Neutrophil (primary cell): ENCODE measurements around the gene GPBP1.

ENCODE experiments used
- H3K27ac ChIP-seq: fragments of 200-600 bp; sonication (generic); 2 replicates; pipeline ENCODE4 v1.5.1; 2016; ENCODE audit warnings: mild to moderate bottlenecking, moderate library complexity
- H3K27me3 ChIP-seq: fragments of 200-600 bp; sonication (generic); 2 replicates; pipeline ENCODE4 v1.6.0; 2016; ENCODE audit warnings: mild to moderate bottlenecking
- H3K36me3 ChIP-seq: fragments of 200-600 bp; sonication (generic); 2 replicates; pipeline ENCODE4 v1.5.1; 2017
- H3K4me1 ChIP-seq, 2 experiments: fragments of 200-600 bp in 1 of 2; sonication (generic) in 1 of 2; 1 replicate in 1 of 2; 2 replicates in 1 of 2; pipeline versions ENCODE4 v1.5.1 to v1.6.1; 2013 to 2016; ENCODE audit warnings: low read depth in 1 of 2, low read length in 1 of 2, mild to moderate bottlenecking in 1 of 2, moderate library complexity in 1 of 2; ENCODE audit not compliant: control insufficient read depth in 1 of 2, insufficient read depth in 1 of 2
- H3K4me3 ChIP-seq, 2 experiments: fragments of 200-600 bp in 1 of 2; sonication (generic) in 1 of 2; 1 replicate in 1 of 2; 2 replicates in 1 of 2; pipeline ENCODE4 v1.5.1; 2013 to 2016; ENCODE audit warnings: low read depth in 1 of 2, low read length in 1 of 2, mild to moderate bottlenecking in 1 of 2, moderate library complexity in 1 of 2
- H3K9me3 ChIP-seq: fragments of 200-600 bp; sonication (generic); 2 replicates; pipeline ENCODE4 v1.5.1; 2016
- CTCF ChIP-seq: fragments of 200-600 bp; sonication (generic); IDR thresholded peaks from 2 replicates; pipeline ENCODE4 v1.5.1; 2016; ENCODE audit warnings: antibody characterized with exemption

Gene GPBP1

GRCh38 chr5:57292336-57292735, 118.5 kb downstream of the GPBP1 start:
- Histone ChIP-seq H3K4me1 (no peaks in the 10 kb centered on the region), H3K36me3 (no peaks in the 10 kb centered on the region), H3K27ac (no peak overlapping the region), H3K9me3 (no peaks in the 10 kb centered on the region), H3K4me3 (no peak overlapping the region), H3K27me3 (no peaks in the 10 kb centered on the region)
- no peak for TF ChIP-seq CTCF

- TF ChIP-seq CTCF = peak; percentile 59
- Histone ChIP-seq H3K4me1 (peaks cover 12 to 14% of the 10 kb centered on the region in 2 experiments), H3K4me3 (peak overlapping the region; percentile 16 to 49), H3K36me3 (no peaks in the 10 kb centered on the region), H3K27ac (peak overlapping the region; percentile 33), H3K27me3 (peaks cover 4% of the 10 kb centered on the region), H3K9me3 (no peaks in the 10 kb centered on the region)
Observed at GRCh38 chr5:57298295-57298984, 124.6 kb downstream of the GPBP1 start.

- no peak overlapping the region for H3K27ac ChIP-seq
- peaks cover 12 to 14% of the 10 kb centered on the region in 2 experiments for H3K4me1 ChIP-seq
Observed at GRCh38 chr5:57298985-57299491, 125.2 kb downstream of the GPBP1 start.

GRCh38 chr5:57299986-57300385, 126.1 kb downstream of the GPBP1 start:
- TF ChIP-seq CTCF = no peak
- H3K27ac ChIP-seq = no peak overlapping the region
- no peak overlapping the region for H3K4me3 ChIP-seq
- no peaks in the 10 kb centered on the region for H3K9me3 ChIP-seq
- no peaks in the 10 kb centered on the region for H3K36me3 ChIP-seq
- peaks cover 12 to 14% of the 10 kb centered on the region in 2 experiments for H3K4me1 ChIP-seq
- peaks cover 4% of the 10 kb centered on the region for H3K27me3 ChIP-seq

More at GRCh38 chr5:57298985-57299491, 125.2 kb downstream of the GPBP1 start:
- Histone ChIP-seq H3K36me3 (no peaks in the 10 kb centered on the region), H3K27me3 (peaks cover 4% of the 10 kb centered on the region), H3K4me3 (peak overlapping the region; percentile 16 to 49), H3K9me3 (no peaks in the 10 kb centered on the region)
- peak; percentile 37 for TF ChIP-seq CTCF

GRCh38 chr5:57302164-57302563, 128.3 kb downstream of the GPBP1 start:
- H3K27me3 ChIP-seq = peaks cover 4% of the 10 kb centered on the region
- no peak overlapping the region for H3K4me3 ChIP-seq
- peaks cover 12 to 14% of the 10 kb centered on the region in 2 experiments for H3K4me1 ChIP-seq
- H3K9me3 ChIP-seq = no peaks in the 10 kb centered on the region
- no peak for TF ChIP-seq CTCF
- H3K27ac ChIP-seq = no peak overlapping the region
- H3K36me3 ChIP-seq = no peaks in the 10 kb centered on the region
